Measurements from ENCODE around the gene VILL.

Gene VILL

GRCh38 chr3:38016847-38017444 lies 26.4 kb downstream of the VILL start:
- no peak overlapping the region for H3K4me2 ChIP-seq (ENCODE audit: low read length, poor library complexity, severe bottlenecking)
- H3K4ac ChIP-seq (ENCODE audit: low read depth in 1 of 2, low read length in 2 of 2) = no peak overlapping the region
- no peaks in the 10 kb centered on the region for H3K27me3 ChIP-seq (ENCODE audit: control insufficient read depth in 1 of 2, insufficient read depth in 1 of 2, low read length in 2 of 2)
- no peak overlapping the region for H2BK5ac ChIP-seq (ENCODE audit: low read depth, low read length, poor library complexity, severe bottlenecking)
- DNase-seq = no peak
- no peak overlapping the region for H3K4me3 ChIP-seq (ENCODE audit: insufficient read depth in 1 of 2, low read depth in 1 of 2, low read length in 2 of 2)
- H4K91ac ChIP-seq (ENCODE audit: low read length) = no peak overlapping the region
- H2BK12ac ChIP-seq (ENCODE audit: low read length in 2 of 2) = no peak overlapping the region
- H2BK15ac ChIP-seq (ENCODE audit: low read depth, poor library complexity, severe bottlenecking) = no peak overlapping the region
- no peak overlapping the region for H2AK5ac ChIP-seq (ENCODE audit: low read length, severe bottlenecking)
- no peak overlapping the region for H3K23ac ChIP-seq (ENCODE audit: low read length in 2 of 2)
- peaks cover 1% of the 10 kb centered on the region for H3K79me1 ChIP-seq (replicated peaks; ENCODE audit: low read length, poor library complexity, severe bottlenecking)
- peaks cover 14% of the 10 kb centered on the region for H3K4me1 ChIP-seq (ENCODE audit: control insufficient read depth, insufficient read depth, low read depth, low read length)
- H3K9ac ChIP-seq (ENCODE audit: low read length) = no peak overlapping the region
- no peak overlapping the region for H3K14ac ChIP-seq (ENCODE audit: low read length in 2 of 2)
- WGBS = 76% methylated on average over 6 of the region's 6 CpGs
- H2BK120ac ChIP-seq (ENCODE audit: low read depth, low read length) = no peak overlapping the region
- no peak overlapping the region for H3K18ac ChIP-seq (ENCODE audit: low read depth in 1 of 2, low read length in 2 of 2)
- peaks cover 42 to 67% of the 10 kb centered on the region in 2 experiments for H3K36me3 ChIP-seq (ENCODE audit: control insufficient read depth in 1 of 2, insufficient read depth in 2 of 2, low read depth in 1 of 2, low read length in 2 of 2)
- H3K9me3 ChIP-seq (ENCODE audit: control insufficient read depth, low read length) = peaks cover 9% of the 10 kb centered on the region
- no peak overlapping the region for H4K8ac ChIP-seq (ENCODE audit: low read length)
- H2AFZ ChIP-seq (ENCODE audit: low read depth, low read length) = no peak overlapping the region
- no peak overlapping the region for H3K27ac ChIP-seq (ENCODE audit: low read length, poor library complexity, severe bottlenecking)

- H2BK15ac ChIP-seq (ENCODE audit: low read depth, poor library complexity, severe bottlenecking) = no peak overlapping the region
- H3K14ac ChIP-seq (ENCODE audit: low read length in 2 of 2) = no peak overlapping the region
- no peak overlapping the region for H3K9ac ChIP-seq (ENCODE audit: low read length)
- H2AFZ ChIP-seq (ENCODE audit: low read depth, low read length) = no peak overlapping the region
- H3K18ac ChIP-seq (ENCODE audit: low read depth in 1 of 2, low read length in 2 of 2) = no peak overlapping the region
- no peak overlapping the region for H3K23ac ChIP-seq (ENCODE audit: low read length in 2 of 2)
- H2BK12ac ChIP-seq (ENCODE audit: low read length in 2 of 2) = no peak overlapping the region
- no peak overlapping the region for H4K8ac ChIP-seq (ENCODE audit: low read length)
- no peak overlapping the region for H4K91ac ChIP-seq (ENCODE audit: low read length)
- no peak overlapping the region for H2BK120ac ChIP-seq (ENCODE audit: low read depth, low read length)
- no peak overlapping the region for H3K4me3 ChIP-seq (ENCODE audit: insufficient read depth in 1 of 2, low read depth in 1 of 2, low read length in 2 of 2)
- H3K4me1 ChIP-seq (ENCODE audit: control insufficient read depth, insufficient read depth, low read depth, low read length) = peaks cover 14% of the 10 kb centered on the region
- no peak overlapping the region for H2AK5ac ChIP-seq (ENCODE audit: low read length, severe bottlenecking)
- H3K79me1 ChIP-seq (replicated peaks; ENCODE audit: low read length, poor library complexity, severe bottlenecking) = peaks cover 1% of the 10 kb centered on the region
- H3K27me3 ChIP-seq (ENCODE audit: control insufficient read depth in 1 of 2, insufficient read depth in 1 of 2, low read length in 2 of 2) = no peaks in the 10 kb centered on the region
- H3K9me3 ChIP-seq (ENCODE audit: control insufficient read depth, low read length) = peaks cover 9% of the 10 kb centered on the region
- WGBS = 95% methylated on average over 8 of the region's 9 CpGs
- H3K4ac ChIP-seq (ENCODE audit: low read depth in 1 of 2, low read length in 2 of 2) = no peak overlapping the region
- H3K36me3 ChIP-seq (ENCODE audit: control insufficient read depth in 1 of 2, insufficient read depth in 2 of 2, low read depth in 1 of 2, low read length in 2 of 2) = peaks cover 42 to 67% of the 10 kb centered on the region in 2 experiments
- H2BK5ac ChIP-seq (ENCODE audit: low read depth, low read length, poor library complexity, severe bottlenecking) = no peak overlapping the region
- no peak for DNase-seq
- H3K27ac ChIP-seq (ENCODE audit: low read length, poor library complexity, severe bottlenecking) = no peak overlapping the region
- H3K4me2 ChIP-seq (ENCODE audit: low read length, poor library complexity, severe bottlenecking) = no peak overlapping the region
These were observed 27.1 kb downstream of the VILL start for GRCh38 chr3:38017445-38018295.

GRCh38 chr3:38018296-38019266 lies 28.0 kb downstream of the VILL start:
- Histone ChIP-seq H2BK12ac (ENCODE audit: low read length in 2 of 2) (no peak overlapping the region), H3K27ac (ENCODE audit: low read length, poor library complexity, severe bottlenecking) (no peak overlapping the region), H3K4me2 (ENCODE audit: low read length, poor library complexity, severe bottlenecking) (no peak overlapping the region), H3K9me3 (ENCODE audit: control insufficient read depth, low read length) (peaks cover 9% of the 10 kb centered on the region), H3K36me3 (ENCODE audit: control insufficient read depth in 1 of 2, insufficient read depth in 2 of 2, low read depth in 1 of 2, low read length in 2 of 2) (peaks cover 42 to 64% of the 10 kb centered on the region in 2 experiments), H3K27me3 (ENCODE audit: control insufficient read depth in 1 of 2, insufficient read depth in 1 of 2, low read length in 2 of 2) (no peaks in the 10 kb centered on the region), H2AFZ (ENCODE audit: low read depth, low read length) (no peak overlapping the region), H2BK120ac (ENCODE audit: low read depth, low read length) (no peak overlapping the region), H3K4me3 (ENCODE audit: insufficient read depth in 1 of 2, low read depth in 1 of 2, low read length in 2 of 2) (peak overlapping the region in 1 of 2 experiments; percentile 18), H2BK5ac (ENCODE audit: low read depth, low read length, poor library complexity, severe bottlenecking) (no peak overlapping the region), H4K91ac (ENCODE audit: low read length) (no peak overlapping the region), H3K79me1 (replicated peaks; ENCODE audit: low read length, poor library complexity, severe bottlenecking) (peaks cover 1% of the 10 kb centered on the region), H2AK5ac (ENCODE audit: low read length, severe bottlenecking) (no peak overlapping the region), H2BK15ac (ENCODE audit: low read depth, poor library complexity, severe bottlenecking) (no peak overlapping the region), H4K8ac (ENCODE audit: low read length) (no peak overlapping the region), H3K18ac (ENCODE audit: low read depth in 1 of 2, low read length in 2 of 2) (no peak overlapping the region), H3K4me1 (ENCODE audit: control insufficient read depth, insufficient read depth, low read depth, low read length) (peaks cover 15% of the 10 kb centered on the region), H3K4ac (ENCODE audit: low read depth in 1 of 2, low read length in 2 of 2) (no peak overlapping the region), H3K9ac (ENCODE audit: low read length) (no peak overlapping the region), H3K14ac (ENCODE audit: low read length in 2 of 2) (no peak overlapping the region), H3K23ac (ENCODE audit: low read length in 2 of 2) (no peak overlapping the region)
- 90% methylated on average over 12 of the region's 13 CpGs for WGBS
- DNase-seq = no peak
